Chondrocyte (in vitro differentiated cells): Measurements from ENCODE around the gene STX5. TPM values are rescaled to one million over a fixed set of nuclear protein-coding genes. Genes with fewer than 3 reads are reported as not detected.

Source experiments
- DNase-seq: peaks from one replicate; pipeline ENCODE4 v3.0.0; 2021; ENCODE audit warnings: mixed read lengths, low spot score
- H3K27ac Mint-ChIP-seq: one replicate; pipeline ENCODE4 v1.8.0; 2021; ENCODE audit warnings: mild to moderate bottlenecking, moderate library complexity, mixed read lengths; ENCODE audit not compliant: unreplicated experiment
- H3K27me3 Mint-ChIP-seq: 2 replicates; pipeline ENCODE4 v1.8.0; 2021; ENCODE audit warnings: low read depth, mixed read lengths
- H3K36me3 Mint-ChIP-seq: 2 replicates; pipeline ENCODE4 v1.8.0; 2021; ENCODE audit warnings: low read depth, mixed read lengths
- H3K4me1 Mint-ChIP-seq: 2 replicates; pipeline ENCODE4 v1.8.0; 2021; ENCODE audit warnings: low read depth, mild to moderate bottlenecking, mixed read lengths
- H3K4me3 Mint-ChIP-seq: one replicate; pipeline ENCODE4 v1.8.0; 2021; ENCODE audit warnings: mild to moderate bottlenecking, moderate library complexity, mixed read lengths; ENCODE audit not compliant: unreplicated experiment
- H3K9me3 Mint-ChIP-seq: 2 replicates; pipeline ENCODE4 v1.8.0; 2021; ENCODE audit warnings: low read depth, mixed read lengths
- total RNA-seq: library from RNA; stranded (reverse); gene quantifications from 3 replicates; pipeline ENCODE4 v1.2.1, GENCODE V29; 2021
- TF ChIP-seq, protein P1 (sequence below): fragments of 200-600 bp; sonication (generic); IDR thresholded peaks from 2 replicates; pipeline ENCODE4 v1.5.0; 2021; ENCODE audit warnings: antibody characterized with exemption, mild to moderate bottlenecking, moderate library complexity

The STX5 gene
- total RNA-seq, 1 donor from 2014 or later: 45.5 TPM

DNA sequence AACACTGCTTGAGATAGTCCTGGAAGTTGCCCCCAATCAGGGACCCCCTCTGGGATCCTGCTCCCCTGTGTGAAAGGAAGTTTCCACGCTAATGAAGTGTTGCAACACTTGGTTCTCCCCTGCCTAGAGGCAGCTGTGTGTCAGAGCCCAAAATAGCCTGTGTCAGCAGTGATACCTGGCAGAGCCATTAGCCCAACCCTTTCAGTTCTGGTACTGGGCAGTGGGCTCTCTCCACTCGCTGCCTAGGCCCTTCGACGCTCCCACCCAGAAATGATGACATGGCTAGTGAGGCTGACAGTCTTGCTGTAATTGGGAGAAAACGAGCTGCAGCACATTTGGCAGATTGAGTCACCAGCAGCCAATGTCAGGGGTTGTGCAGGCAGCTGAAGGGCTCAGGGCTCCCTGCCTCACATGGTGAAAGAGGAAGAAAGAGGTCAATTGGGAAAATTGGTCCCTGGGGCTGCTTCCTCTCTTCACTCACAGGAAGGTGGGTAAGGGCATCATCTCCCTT lies 25.2 kb downstream of the STX5 start:
- peaks cover 6% of the 10 kb centered on the region for H3K36me3 Mint-ChIP-seq
- DNase-seq: no peak

DNA sequence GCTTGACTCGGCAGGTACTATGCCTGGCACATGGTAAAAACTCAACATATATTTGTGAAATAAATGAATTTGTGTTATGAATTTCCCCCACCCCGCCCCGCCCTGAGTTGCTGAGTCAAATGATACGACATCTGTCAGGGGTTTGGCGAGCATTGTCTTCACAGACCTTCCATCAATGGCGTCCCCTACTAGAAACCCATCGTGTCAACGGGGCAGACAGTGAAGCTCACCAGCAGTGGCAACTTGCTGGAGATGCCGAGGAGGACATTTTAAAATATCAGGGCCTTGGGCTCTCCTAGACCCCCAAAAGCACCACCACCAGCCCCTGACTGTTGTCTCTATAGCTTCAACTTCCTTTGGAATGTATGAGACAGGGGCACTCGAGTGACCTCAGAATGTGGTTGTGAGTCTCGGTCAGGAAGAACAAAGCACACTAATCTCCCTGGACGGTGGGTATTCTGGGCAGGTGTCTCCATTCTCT lies 25.9 kb downstream of the STX5 start:
- Mint-ChIP-seq H3K27me3 (no peaks in the 10 kb centered on the region), H3K27ac (peak overlapping the region; percentile 95), H3K4me1 (peaks cover 33% of the 10 kb centered on the region), H3K9me3 (no peaks in the 10 kb centered on the region), H3K4me3 (peak overlapping the region; percentile 91), H3K36me3 (peaks cover 10% of the 10 kb centered on the region)
- TF ChIP-seq, protein P1, sequence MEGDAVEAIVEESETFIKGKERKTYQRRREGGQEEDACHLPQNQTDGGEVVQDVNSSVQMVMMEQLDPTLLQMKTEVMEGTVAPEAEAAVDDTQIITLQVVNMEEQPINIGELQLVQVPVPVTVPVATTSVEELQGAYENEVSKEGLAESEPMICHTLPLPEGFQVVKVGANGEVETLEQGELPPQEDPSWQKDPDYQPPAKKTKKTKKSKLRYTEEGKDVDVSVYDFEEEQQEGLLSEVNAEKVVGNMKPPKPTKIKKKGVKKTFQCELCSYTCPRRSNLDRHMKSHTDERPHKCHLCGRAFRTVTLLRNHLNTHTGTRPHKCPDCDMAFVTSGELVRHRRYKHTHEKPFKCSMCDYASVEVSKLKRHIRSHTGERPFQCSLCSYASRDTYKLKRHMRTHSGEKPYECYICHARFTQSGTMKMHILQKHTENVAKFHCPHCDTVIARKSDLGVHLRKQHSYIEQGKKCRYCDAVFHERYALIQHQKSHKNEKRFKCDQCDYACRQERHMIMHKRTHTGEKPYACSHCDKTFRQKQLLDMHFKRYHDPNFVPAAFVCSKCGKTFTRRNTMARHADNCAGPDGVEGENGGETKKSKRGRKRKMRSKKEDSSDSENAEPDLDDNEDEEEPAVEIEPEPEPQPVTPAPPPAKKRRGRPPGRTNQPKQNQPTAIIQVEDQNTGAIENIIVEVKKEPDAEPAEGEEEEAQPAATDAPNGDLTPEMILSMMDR: no peak
- DNase-seq: no peak

More for the DNA sequence above, 25.2 kb downstream of the STX5 start:
- H3K9me3 Mint-ChIP-seq: no peaks in the 10 kb centered on the region
- no peaks in the 10 kb centered on the region for H3K27me3 Mint-ChIP-seq
- TF ChIP-seq, protein P1: no peak
- H3K4me1 Mint-ChIP-seq: peaks cover 33% of the 10 kb centered on the region
- peak overlapping the region; percentile 89 for H3K27ac Mint-ChIP-seq
- H3K4me3 Mint-ChIP-seq: peak overlapping the region; percentile 91

DNA sequence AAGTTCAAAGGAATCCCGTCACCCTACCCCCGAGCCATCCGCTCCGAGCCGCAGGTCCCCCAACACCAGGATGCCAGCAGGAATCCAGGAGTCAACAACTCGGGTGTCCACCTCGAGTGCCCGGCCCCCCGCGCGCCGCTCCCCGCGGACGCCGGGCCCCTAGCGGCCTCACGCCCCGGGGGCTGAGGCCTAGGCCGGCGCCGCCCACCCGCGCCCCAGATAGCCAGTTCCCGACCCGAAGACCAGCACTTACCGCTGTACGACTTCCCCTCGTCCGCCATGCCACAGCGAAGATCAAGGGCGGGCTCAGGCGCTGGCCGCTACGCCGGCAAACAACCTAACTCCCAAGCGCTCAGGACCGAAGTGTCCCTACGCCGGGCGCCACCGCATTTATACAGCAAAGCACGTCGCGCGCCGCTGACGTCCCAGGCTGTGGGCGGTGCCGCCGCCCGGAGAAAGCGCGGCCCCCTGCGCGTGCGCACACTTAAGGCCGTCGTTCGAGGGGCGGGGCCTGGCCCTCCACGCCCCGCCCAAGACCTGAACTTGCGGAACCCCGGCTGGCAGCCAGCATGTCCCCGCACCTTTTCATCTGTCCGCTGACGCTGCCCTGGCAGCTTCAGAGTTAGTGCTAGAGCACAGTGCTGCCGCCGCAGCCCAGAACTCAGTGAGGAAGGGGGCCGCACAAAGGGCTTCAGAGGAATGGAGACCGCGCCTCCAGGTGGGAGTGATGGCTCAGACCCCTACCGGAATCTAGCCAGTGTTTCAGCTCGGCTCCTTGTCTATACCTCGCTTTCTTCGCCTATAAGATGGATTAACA lies 26.6 kb downstream of the STX5 start, which contains the start of gene NXF1:
Gene NXF1 (minus strand): TSS at position 365 of the 817 bp plus-strand sequence. CDS start 84 bp downstream, at position 281.
- H3K27me3 Mint-ChIP-seq: no peaks in the 10 kb centered on the region
- TF ChIP-seq, protein P1: peak; percentile 48
- H3K4me1 Mint-ChIP-seq: peaks cover 33% of the 10 kb centered on the region

DNA sequence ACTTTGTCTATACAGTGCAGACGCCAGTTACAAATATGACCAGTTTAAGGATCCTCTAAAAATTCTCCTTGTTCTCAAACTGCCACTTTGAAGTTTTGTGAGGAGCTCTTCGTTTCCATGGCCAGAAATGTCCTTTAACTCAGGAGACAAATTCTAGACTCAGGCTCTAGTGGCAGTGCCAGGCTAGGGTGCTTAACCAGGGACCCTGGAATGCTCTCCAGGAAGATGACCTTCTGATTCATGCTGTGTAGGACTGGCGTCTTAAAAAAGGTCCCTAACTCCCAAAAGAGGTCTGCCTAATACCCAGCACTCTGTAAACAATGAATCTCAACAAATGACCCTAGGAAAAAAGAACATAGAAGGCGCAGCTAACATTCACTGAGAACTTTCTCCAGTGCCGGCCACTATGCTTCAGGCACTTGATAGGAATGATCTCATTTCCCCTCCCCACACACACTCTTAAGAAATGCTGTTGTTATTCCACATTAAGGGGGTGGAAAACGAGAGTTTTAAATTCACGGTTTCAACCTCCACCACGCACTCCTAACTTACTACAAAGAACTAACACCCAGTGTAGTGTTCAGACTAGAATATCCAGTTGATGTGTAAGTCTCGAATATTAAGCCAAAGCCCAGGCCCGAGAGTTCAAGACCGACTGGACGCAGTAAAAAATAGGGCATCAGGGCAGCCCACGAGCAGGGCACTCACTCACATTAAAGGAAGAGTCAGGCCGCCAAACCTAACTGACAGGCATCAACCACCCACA lies 27.4 kb downstream of the STX5 start:
- peak overlapping the region; percentile 96 for H3K27ac Mint-ChIP-seq
- DNase-seq: no peak
- H3K4me3 Mint-ChIP-seq: peak overlapping the region; percentile 91
- TF ChIP-seq, protein P1: no peak
- peaks cover 33% of the 10 kb centered on the region for H3K4me1 Mint-ChIP-seq
- H3K27me3 Mint-ChIP-seq: no peaks in the 10 kb centered on the region
- peaks cover 17% of the 10 kb centered on the region for H3K36me3 Mint-ChIP-seq
- H3K9me3 Mint-ChIP-seq: no peaks in the 10 kb centered on the region

More for the DNA sequence above, 26.6 kb downstream of the STX5 start, which contains the start of gene NXF1:
- DNase-seq: peak; percentile 98
- peak within 1 kb of the TSS; percentile 96 for H3K27ac Mint-ChIP-seq
- H3K4me3 Mint-ChIP-seq: peak within 1 kb of the TSS; percentile 91
- H3K9me3 Mint-ChIP-seq: no peaks in the 10 kb centered on the region
- H3K36me3 Mint-ChIP-seq: peaks cover 13% of the 10 kb centered on the region

DNA sequence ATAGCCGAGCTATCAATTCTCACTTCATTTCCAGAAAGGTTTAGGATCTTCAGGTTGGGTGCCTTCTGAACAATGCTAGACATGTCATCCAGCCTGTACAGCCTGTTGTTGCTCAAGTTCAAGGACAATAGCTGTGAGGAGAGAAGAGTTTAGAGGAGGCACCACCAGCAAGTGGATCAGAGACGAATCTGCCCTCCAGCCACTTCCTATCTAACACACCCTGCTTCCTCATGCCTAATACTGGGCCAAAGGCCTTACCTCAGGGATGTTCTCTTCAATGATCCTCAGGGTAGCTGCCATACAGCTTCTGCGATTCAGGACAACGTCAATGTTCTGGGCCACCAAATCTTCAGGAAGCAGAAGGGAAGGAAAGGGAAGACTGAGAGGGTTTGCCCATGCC lies 30.8 kb downstream of the STX5 start:
- TF ChIP-seq, protein P1: no peak
- H3K4me1 Mint-ChIP-seq: peaks cover 15% of the 10 kb centered on the region
- H3K27me3 Mint-ChIP-seq: no peaks in the 10 kb centered on the region
- H3K4me3 Mint-ChIP-seq: no peak overlapping the region
- no peaks in the 10 kb centered on the region for H3K9me3 Mint-ChIP-seq
- no peak for DNase-seq
- H3K36me3 Mint-ChIP-seq: peaks cover 30% of the 10 kb centered on the region
- H3K27ac Mint-ChIP-seq: no peak overlapping the region
